GM13976 (cell line): ENCODE results near the gene CCDC83.

ENCODE experiments used
- DNase-seq: peaks from one replicate; pipeline ENCODE4 v3.0.0; 2012; ENCODE audit warnings: low spot score
- in situ Hi-C: fragments of 300-500 bp; cut with MboI; formaldehyde crosslinking; loops from one replicate; pipeline ENCODE4 v1.12.0; 2022; ENCODE audit warnings: low sequenced_read_pairs, mixed read lengths, inconsistent platforms; ENCODE audit not compliant: unreplicated experiment
- TF ChIP-seq, protein P1 (sequence below): IDR thresholded peaks from 2 replicates; pipeline ENCODE4 v1.5.1; 2012; ENCODE audit warnings: borderline replicate concordance, mild to moderate bottlenecking; ENCODE audit not compliant: insufficient read depth; ENCODE audit errors: extremely low read depth, missing control alignments, control extremely low read depth

The CCDC83 gene

DNA sequence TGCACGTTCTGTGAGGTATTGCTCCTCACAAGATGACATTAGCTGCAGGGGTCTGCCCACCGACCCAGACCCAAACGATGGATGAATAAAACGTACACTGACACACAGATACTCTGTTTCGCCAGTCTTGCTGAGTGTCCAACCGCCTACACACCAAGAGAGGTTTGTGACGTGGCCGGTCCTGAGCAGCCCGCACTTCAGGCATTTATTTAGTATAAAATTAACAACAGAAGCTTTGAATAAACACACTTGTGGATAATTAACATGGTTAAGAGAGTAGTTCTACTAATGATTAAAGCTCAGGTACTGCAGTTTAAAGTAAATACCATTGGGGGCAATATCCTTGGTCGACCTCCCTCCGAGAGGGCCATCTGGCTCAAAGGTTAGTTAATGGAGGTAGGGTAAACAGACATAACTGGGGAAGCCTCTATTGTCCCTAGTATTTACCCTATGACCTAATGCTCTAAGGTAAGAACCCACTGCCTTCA is 75.7 kb downstream of the CCDC83 start:
- in situ Hi-C loops = no loop called here
- no peak for DNase-seq

DNA sequence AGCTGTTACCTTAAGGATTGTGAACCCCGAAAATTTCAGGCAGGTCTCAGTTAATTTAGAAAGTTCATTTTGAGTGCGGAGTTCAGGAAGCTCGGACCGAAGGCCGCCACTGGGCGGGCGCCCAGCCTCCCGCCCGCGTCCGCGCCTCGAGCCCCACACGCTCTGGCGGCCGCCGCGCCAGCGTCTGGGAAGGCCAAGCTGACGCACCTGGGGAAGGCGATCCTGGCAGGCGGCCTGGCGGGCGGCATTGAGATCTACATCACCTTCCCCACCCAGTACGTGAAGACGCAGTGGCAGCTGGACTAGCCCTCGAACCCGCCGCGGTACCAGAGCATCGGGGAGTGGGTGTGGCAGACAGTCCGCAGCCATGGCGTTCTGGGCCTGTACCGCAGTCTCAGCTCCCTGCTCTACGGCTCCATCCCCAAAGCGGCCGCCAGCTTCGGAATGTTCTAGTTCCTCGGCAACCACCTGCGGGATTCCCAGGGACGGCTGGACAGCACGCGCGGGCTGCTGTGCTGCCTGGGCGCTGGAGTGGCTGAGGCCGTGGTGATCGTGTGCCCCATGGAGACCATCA is 79.5 kb downstream of the CCDC83 start:
- no peak for DNase-seq
- TF ChIP-seq, protein P1, sequence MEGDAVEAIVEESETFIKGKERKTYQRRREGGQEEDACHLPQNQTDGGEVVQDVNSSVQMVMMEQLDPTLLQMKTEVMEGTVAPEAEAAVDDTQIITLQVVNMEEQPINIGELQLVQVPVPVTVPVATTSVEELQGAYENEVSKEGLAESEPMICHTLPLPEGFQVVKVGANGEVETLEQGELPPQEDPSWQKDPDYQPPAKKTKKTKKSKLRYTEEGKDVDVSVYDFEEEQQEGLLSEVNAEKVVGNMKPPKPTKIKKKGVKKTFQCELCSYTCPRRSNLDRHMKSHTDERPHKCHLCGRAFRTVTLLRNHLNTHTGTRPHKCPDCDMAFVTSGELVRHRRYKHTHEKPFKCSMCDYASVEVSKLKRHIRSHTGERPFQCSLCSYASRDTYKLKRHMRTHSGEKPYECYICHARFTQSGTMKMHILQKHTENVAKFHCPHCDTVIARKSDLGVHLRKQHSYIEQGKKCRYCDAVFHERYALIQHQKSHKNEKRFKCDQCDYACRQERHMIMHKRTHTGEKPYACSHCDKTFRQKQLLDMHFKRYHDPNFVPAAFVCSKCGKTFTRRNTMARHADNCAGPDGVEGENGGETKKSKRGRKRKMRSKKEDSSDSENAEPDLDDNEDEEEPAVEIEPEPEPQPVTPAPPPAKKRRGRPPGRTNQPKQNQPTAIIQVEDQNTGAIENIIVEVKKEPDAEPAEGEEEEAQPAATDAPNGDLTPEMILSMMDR = no peak
- in situ Hi-C loops = no loop called here

More for the DNA sequence above, 75.7 kb downstream of the CCDC83 start:
- TF ChIP-seq, protein P1 = no peak

DNA sequence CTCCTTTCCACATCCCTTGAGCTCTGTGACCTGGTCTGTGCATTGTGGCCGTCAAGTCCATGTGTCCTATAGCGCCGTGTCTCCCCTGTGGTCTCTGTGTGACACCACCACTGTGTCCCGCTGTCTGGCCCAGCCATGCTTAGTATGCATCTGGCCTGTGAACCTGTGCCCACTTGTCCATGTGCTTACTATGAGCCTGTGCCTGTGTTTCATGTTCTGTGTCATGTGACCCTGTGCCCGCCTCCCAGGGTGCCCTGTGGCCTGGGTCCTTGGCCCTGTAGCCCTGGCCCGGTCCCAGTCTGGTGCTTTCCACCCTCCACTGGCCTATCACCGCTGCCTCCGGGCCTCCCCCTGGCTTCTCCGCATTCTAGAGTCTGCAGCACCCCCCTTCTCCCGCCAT is 80.6 kb downstream of the CCDC83 start:
- in situ Hi-C loops = no loop called here
- DNase-seq = no peak
- TF ChIP-seq, protein P1 = no peak

DNA sequence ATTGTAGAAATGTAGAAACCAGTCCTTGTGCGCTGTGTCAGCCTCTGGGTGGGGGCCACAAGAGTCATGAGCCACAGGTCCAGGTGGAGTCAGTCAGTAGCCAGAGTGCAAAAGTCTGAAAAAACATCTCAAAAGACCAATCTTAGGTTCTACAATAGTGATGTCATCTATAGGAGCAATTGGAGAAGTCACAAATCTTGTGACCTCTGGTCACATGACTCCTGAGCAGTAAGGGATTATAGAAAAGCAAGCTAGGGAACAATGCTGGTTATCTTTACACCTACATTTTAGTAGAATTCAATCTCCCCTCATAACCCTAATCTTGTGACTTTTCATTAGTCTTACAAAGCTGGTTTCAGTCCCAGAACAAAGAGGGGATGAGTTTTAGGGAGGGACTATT is 82.7 kb downstream of the CCDC83 start:
- DNase-seq = no peak
- TF ChIP-seq, protein P1 = no peak
- in situ Hi-C loops = no loop called here

DNA sequence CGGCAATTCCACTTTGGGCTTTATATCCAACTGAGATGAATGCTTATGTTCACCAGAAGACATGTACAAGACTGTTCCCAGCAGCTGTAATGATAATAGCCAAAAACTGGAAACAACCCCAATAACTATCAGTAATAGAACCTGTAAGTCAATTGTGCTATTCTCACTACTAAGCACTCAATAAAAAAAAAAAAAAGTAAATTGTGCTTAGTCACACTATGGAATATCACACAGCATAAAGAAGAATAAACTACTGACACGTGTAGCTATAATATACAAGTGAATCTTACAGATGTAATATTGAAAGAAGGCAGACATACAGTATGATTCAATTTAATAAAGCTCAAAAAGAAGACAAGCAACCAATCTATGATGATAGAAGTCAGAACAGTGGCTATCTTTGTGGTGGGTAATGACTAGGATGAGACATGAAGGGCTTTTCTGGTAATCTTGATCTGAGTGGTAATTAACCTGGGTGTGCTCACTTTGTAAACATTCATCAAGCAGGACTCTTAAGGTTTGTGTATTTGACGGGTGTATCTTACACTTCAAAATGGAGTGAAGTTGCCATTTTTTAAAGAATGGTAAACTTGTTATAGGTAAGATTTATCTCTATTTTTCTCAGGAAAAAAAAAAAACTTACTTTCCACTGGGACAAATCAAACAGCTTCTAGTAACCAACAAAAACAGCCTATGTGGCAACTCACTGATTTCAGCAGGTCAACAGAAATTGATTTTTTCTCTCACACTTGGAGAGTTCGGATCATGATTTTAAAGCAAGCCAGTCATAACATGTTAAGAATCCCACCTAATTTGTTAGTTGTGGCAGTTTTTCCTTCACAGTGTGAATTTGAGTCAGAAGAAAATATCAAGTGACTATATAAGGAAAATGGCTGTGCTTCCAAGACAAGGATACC is 84.2 kb downstream of the CCDC83 start:
- in situ Hi-C loops = no loop called here
- DNase-seq = no peak
- TF ChIP-seq, protein P1 = no peak

DNA sequence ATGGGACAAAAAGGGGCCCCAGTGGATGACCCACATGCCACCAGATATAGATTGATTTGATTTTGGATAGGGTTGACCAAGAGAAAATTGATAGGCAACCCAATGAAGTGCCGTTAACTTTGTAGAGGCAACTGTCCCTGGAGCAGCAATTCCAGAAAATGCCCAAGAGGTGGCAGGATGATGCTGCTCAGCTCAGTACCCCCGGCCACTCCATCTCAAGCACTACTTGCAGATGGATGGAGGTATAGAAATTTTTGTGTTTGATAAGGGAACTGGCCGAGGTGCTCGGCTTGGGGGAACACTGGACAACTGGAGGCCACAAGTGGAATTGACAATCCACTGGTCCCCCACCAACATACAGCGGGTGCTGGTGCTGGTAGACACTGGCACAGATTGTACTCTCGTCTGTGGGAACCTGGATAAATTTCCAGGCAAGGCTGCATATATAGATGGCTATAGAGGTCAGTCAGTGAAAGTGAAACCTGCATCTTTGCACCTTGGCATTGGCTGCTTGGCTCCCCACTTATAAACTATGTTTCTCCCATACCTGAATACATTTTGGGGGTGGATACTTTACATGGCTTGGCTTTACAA is 86.3 kb downstream of the CCDC83 start:
- peak; percentile 53 for DNase-seq
- in situ Hi-C loops = no loop called here
- TF ChIP-seq, protein P1 = peak; percentile 39
